ENCODE results near the gene CFAP100.

Gene CFAP100

GRCh38 chr3:126441256-126441880 is 46.7 kb downstream of the CFAP100 start:
- Histone ChIP-seq H3K9me2 (ENCODE audit: low read depth, low read length) (no peaks in the 10 kb centered on the region), H4K20me1 (ENCODE audit: insufficient read depth, low read length) (no peaks in the 10 kb centered on the region)

GRCh38 chr3:126442094-126442855 is 47.6 kb downstream of the CFAP100 start:
- Histone ChIP-seq H3K36me3 (ENCODE audit: insufficient read depth, low read length) (peaks cover 7% of the 10 kb centered on the region; the same call in 1 of the 2 replicates), H3K4me2 (ENCODE audit: low read length) (no peak overlapping the region), H3K4me1 (ENCODE audit: insufficient read depth, low read length, severe bottlenecking) (no peaks in the 10 kb centered on the region), H3K9ac (ENCODE audit: low read length) (no peak overlapping the region), H3K79me2 (ENCODE audit: insufficient read depth, low read length) (no peaks in the 10 kb centered on the region), H3K9me3 (ENCODE audit: low read length) (no peaks in the 10 kb centered on the region), H3K27ac (ENCODE audit: low read depth, low read length, poor library complexity, severe bottlenecking) (no peak overlapping the region), H3K9me2 (ENCODE audit: low read depth, low read length) (no peaks in the 10 kb centered on the region), H3K4me3 (ENCODE audit: low read depth, low read length, poor library complexity, severe bottlenecking) (no peak overlapping the region), H4K20me1 (ENCODE audit: insufficient read depth, low read length) (no peaks in the 10 kb centered on the region), H3F3A (ENCODE audit: insufficient read depth, low read length) (no peaks in the 10 kb centered on the region), H2AFZ (ENCODE audit: low read length) (no peak overlapping the region), H3K27me3 (ENCODE audit: insufficient read depth, low read length) (no peaks in the 10 kb centered on the region)
- TF ChIP-seq CTCF (IDR thresholded peaks at IDR 0.05; ENCODE audit: low read length): no peak
- TF ChIP-seq EZH2 (IDR thresholded peaks at IDR 0.05; ENCODE audit: borderline replicate concordance, low read length): no peak

More at GRCh38 chr3:126441256-126441880, 46.7 kb downstream of the CFAP100 start:
- no peaks in the 10 kb centered on the region for H3K9me3 ChIP-seq (ENCODE audit: low read length)
- H3F3A ChIP-seq (ENCODE audit: insufficient read depth, low read length): no peaks in the 10 kb centered on the region
- no peak overlapping the region for H3K9ac ChIP-seq (ENCODE audit: low read length)
- no peak overlapping the region for H3K4me3 ChIP-seq (ENCODE audit: low read depth, low read length, poor library complexity, severe bottlenecking)
- no peaks in the 10 kb centered on the region for H3K79me2 ChIP-seq (ENCODE audit: insufficient read depth, low read length)
- TF ChIP-seq EZH2 (IDR thresholded peaks at IDR 0.05; ENCODE audit: borderline replicate concordance, low read length): no peak
- TF ChIP-seq CTCF (IDR thresholded peaks at IDR 0.05; ENCODE audit: low read length): no peak
- H3K4me1 ChIP-seq (ENCODE audit: insufficient read depth, low read length, severe bottlenecking): no peaks in the 10 kb centered on the region
- H3K27ac ChIP-seq (ENCODE audit: low read depth, low read length, poor library complexity, severe bottlenecking): no peak overlapping the region
- H3K4me2 ChIP-seq (ENCODE audit: low read length): no peak overlapping the region
- no peaks in the 10 kb centered on the region for H3K27me3 ChIP-seq (ENCODE audit: insufficient read depth, low read length)
- H3K36me3 ChIP-seq (ENCODE audit: insufficient read depth, low read length): peaks cover 7% of the 10 kb centered on the region; the same call in 1 of the 2 replicates
- H2AFZ ChIP-seq (ENCODE audit: low read length): no peak overlapping the region

- Histone ChIP-seq H3K27me3 (ENCODE audit: insufficient read depth, low read length) (no peaks in the 10 kb centered on the region), H3K9ac (ENCODE audit: low read length) (no peak overlapping the region), H3K27ac (ENCODE audit: low read depth, low read length, poor library complexity, severe bottlenecking) (no peak overlapping the region), H3F3A (ENCODE audit: insufficient read depth, low read length) (no peaks in the 10 kb centered on the region), H2AFZ (ENCODE audit: low read length) (no peak overlapping the region), H3K36me3 (ENCODE audit: insufficient read depth, low read length) (peaks cover 5% of the 10 kb centered on the region; the same call in 1 of the 2 replicates), H3K4me2 (ENCODE audit: low read length) (no peak overlapping the region), H3K4me1 (ENCODE audit: insufficient read depth, low read length, severe bottlenecking) (no peaks in the 10 kb centered on the region), H3K9me3 (ENCODE audit: low read length) (no peaks in the 10 kb centered on the region), H3K4me3 (ENCODE audit: low read depth, low read length, poor library complexity, severe bottlenecking) (no peak overlapping the region), H3K79me2 (ENCODE audit: insufficient read depth, low read length) (no peaks in the 10 kb centered on the region), H3K9me2 (ENCODE audit: low read depth, low read length) (no peaks in the 10 kb centered on the region), H4K20me1 (ENCODE audit: insufficient read depth, low read length) (no peaks in the 10 kb centered on the region)
- TF ChIP-seq EZH2 (IDR thresholded peaks at IDR 0.05; ENCODE audit: borderline replicate concordance, low read length) (no peak), CTCF (IDR thresholded peaks at IDR 0.05; ENCODE audit: low read length) (no peak)
Measured at GRCh38 chr3:126442856-126443242, 48.1 kb downstream of the CFAP100 start.

Measured in OCI-LY1 (cell line).